HG02981 (cell line): ENCODE data around the gene EVI5L.
"Not testable (repeated sequence)": the region's sequence is repeated elsewhere in the genome, so short reads cannot be mapped to it uniquely, and the experiment has no call there.

Experiments
- ATAC-seq: cut with Tn5 transposase; IDR thresholded peaks from one replicate; pipeline ENCODE4 v1.9.1; 2021; ENCODE audit warnings: mild to moderate bottlenecking, moderate library complexity; ENCODE audit not compliant: unreplicated experiment

Gene EVI5L

GRCh38 chr19:7844951-7845350, 14.9 kb downstream of the EVI5L start:
- ATAC-seq: no peak

DNA sequence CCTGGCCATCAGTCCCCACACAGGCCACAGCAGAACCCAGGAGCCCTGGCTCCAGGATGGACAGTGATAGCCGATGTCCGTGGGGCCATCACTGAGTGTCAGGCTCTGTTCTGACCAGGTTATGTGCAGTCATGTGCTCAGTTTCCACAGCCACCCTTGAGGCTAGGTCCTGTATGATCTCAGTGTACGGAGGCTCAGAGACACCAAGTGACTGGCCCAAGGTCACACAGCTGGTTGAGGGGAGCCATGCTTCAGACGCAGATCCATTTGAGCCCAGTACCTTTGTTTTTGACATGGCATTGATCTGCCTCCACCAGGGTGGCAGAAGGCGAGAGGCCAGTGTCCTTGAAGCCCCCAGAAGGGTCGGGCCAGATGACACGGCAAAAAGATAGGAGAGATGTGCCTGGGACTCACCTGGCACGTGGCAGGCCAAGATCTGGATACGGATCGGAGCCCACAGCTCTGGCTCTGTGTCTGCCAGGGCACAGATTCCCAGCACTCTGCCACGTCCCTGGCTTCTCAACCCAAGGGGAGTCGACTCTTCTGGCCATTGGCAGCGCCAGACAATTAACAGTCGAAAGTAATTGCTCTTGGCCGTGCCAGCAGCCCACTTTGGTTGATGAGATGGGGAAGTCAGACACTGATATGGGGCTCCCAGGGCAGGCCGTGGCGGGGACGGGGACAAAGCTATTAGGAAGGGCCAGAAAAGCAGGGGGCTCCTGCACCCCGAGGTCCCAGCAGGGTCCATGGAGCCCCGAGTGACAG, 15.6 kb downstream of the EVI5L start:
- ATAC-seq: no peak

- ATAC-seq: no peak
Measured at GRCh38 chr19:7846155-7846646, 16.2 kb downstream of the EVI5L start.

GRCh38 chr19:7847664-7848063, 17.6 kb downstream of the EVI5L start:
- no peak for ATAC-seq

DNA sequence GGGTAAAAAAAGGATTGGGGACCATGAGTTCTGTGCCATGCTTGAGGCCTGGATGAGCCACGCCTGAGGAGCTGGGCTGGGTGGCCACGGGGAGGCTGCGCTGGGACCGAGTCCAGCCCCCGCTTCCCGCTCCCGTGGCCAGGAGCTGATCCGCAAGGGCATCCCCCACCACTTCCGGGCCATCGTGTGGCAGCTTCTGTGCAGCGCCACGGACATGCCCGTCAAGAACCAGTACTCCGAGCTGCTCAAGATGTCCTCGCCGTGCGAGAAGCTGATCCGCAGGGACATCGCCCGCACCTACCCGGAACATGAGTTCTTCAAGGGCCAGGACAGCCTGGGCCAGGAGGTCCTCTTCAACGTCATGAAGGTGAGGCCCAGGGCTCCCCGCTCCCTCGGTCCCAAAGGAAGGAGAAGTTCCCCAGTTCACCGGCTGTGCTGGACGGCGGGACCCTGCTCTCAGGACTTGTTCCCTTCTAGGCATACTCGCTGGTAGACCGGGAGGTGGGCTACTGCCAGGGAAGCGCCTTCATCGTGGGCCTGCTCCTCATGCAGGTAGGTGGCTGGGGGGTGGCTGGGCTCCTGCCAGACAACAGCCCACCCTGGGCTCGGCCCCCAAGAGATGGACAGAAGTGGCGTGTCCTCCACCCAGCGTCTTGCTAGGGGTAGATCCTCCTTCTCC, 18.9 kb downstream of the EVI5L start:
- no peak for ATAC-seq

GRCh38 chr19:7849631-7849999, 19.6 kb downstream of the EVI5L start:
- no peak for ATAC-seq

DNA sequence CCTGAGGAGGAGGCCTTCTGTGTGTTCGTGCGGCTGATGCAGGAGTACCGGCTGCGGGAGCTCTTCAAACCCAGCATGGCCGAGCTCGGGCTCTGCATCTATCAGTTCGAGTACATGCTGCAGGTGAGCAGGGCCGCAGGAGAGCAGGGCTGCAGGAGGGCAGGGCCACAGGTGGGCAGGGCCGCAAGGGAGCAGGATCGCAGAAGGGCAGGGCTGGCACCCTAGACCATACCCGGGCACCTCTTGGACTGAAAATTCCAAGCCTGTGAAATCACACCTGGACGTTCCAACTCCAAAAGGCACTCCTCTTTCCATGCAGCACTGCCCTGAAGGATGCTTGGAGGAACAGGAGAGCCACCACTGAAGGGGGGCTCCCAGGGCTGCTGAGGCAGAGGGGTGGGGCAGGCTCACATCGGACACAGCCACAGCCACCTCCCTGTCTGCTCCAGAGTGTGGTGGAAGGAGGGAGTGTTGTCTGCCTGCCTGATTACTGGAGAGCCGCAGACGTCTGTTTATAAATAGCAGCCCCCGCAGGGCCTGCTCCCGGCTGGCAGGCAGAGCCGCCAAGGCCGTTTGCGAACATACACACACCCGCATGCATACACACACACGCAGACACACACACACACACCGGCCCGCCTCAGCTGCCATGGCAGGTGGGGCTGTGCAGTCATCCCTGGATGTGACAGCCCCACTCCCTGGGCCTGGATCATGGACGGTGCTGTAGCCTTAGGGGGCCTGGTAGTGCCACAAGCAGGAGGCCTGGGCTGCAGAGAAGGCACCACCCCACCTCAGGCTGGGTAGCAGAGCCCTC, 20.2 kb downstream of the EVI5L start:
- no peak for ATAC-seq

GRCh38 chr19:7850945-7851622, 21.1 kb downstream of the EVI5L start:
- no peak for ATAC-seq

DNA sequence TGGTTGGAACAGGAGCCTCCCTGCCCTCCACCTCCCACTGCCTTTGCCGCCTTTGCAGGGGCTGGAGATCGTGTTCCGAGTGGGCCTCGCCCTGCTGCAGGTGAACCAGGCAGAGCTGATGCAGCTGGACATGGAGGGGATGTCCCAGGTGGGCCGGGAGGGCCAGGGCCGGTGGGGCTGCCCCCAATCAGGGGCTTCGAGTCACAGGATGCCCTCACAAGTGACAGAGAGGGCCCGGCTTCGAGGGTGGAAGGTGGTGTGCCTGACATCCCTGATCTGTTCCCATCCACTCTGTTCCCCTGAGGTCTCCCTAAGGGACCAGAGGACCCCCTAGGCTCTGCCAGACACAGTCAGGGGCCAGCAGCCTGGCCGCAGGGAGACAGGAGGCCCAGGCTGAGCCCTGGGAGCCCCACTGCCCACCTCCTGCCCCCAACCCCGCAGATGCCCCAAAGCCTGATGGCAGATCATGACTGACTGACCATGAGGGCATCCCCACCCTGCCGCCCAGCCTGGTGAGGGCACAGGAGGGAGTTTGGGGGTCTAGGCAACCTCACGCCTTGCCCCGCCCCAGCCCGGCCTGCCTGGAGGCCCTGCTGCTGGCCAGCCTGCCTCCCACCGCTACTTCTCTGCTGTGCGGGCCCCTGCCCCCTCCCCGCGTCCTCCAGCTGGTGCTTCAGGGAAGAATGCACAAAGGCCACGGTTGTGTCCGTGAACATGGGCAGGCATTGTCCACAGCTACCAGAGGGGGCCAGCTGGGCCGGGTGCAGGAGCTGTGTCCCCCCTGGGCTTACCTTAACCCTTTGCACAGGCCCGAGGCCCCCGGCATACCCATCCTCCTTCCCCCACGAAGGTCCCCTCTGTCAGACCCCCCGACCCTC, 21.8 kb downstream of the EVI5L start:
- no peak for ATAC-seq

DNA sequence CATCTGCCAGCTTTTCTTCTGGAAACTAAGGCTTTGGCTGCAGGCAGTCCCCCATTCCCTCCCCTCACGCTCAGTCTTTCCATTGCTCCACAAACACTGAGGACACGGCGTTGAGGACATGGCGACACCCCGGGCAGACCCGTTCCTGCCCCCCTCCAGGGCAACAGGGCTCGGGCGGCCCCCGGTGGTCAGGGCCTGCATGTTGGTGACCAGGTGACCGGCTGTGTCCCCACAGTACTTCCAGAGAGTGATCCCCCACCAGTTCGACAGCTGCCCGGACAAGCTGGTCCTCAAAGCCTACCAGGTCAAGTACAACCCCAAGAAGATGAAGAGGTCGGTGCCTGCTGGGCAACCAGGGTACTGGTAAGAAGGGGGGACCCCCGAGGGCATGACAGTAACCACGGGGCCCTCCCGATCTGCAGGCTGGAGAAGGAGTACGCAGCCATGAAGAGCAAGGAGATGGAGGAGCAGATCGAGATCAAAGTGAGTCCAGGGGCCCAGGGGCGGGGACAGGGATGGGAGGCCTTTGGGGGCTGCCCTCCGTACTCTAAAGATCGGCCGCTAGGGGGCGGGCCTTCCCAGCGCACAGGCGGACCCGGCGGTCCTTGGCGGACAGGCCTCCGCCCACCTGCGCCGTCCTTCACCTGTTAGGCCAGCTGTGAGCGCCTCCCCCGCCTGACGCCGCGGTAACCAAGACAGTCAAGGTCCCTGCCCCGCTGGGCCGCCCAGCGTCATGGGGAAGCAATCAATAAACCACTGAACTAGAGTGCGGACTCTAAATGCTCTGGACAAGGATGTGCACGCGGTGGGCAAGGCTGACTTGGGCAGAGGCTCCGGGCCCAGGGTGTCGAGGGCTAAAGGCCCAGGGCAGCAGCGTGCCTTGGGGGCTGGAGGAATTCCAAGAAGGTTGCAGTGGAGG, 23.1 kb downstream of the EVI5L start:
- ATAC-seq: no peak

- ATAC-seq: no peak
Measured at GRCh38 chr19:7853770-7854128, 23.7 kb downstream of the EVI5L start.

DNA sequence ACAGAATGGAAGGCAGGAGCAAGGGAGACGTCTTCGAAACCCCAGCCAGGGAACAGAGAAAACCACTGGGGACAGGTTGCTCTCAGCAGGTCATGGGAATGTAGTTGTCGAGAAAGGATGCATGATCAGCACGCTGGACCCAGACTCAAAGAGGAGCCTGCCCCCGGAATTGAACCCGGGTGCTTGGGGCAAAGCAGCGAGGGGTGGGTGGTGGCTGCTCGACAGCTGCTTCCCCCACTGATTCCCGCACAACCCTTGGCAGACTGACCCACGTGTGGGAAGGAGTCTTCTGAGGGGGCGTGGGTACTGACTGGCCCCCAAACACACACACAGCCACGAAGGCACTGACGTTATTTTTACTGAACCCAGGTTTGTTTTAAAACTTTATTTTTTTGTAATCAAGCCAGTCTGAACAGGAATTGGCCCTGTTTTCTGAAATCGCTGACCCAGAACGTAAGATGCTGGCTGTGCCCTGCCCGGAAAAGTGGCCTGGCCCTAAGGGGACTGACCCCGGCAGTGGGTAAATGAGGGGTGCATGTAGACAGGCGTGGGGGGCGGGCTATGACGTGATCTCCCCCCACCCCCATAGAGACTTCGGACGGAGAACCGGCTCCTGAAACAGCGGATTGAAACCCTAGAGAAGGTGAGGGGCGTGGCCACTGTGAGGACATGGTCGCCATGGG, 25.5 kb downstream of the EVI5L start:
- no peak for ATAC-seq

GRCh38 chr19:7856109-7856591, 26.1 kb downstream of the EVI5L start:
- ATAC-seq: no peak

GRCh38 chr19:7856679-7857663, 27.0 kb downstream of the EVI5L start:
- ATAC-seq: no peak

DNA sequence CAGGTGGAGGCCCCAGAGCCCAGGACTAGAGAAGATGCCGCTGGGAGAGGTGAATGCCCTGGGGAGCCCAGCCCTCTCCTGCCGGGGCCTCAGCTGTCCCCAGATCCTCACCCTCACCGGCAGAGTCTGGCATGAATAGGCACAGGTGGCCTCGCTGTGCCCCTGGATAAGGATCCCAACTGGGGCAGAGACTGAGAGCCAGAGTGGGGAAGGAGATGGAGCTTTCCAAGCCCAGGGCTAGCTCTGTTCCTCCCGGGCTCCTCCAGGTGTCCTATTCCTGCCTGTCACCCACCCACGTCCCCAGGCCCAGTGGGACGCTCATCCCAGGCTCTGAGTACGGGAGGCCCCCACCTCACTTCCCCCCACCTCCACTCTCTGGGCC, 27.7 kb downstream of the EVI5L start:
- ATAC-seq: no peak

- ATAC-seq: no peak
Measured at GRCh38 chr19:7858109-7858770, 28.2 kb downstream of the EVI5L start.

DNA sequence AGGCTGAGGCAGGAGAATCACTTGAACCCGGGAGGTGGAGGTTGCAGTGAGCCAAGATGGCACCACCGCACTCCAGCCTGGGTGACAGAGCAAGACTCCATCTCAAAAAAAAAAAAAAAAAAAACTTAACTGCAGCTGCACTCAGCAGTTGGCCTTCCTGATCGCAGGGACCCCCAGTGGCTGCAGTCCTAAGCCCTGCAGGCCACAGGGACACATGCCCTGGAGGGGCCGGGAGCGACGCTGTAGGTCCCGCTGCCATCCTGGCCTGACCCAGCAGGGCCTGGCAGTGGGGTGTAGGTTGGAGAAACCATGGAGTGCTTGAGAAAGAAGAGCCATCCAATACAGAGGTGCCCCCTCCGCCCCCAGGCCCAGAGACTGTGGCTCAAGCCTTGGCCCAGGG, 29.1 kb downstream of the EVI5L start:
- not testable (repeated sequence) for ATAC-seq
